HS-27A (cell line): ENCODE data around the gene PSAT1.

Experiments
- DNase-seq: peaks from one replicate; pipeline ENCODE4 v3.0.0-alpha.2; 2012; ENCODE audit warnings: low read depth, missing footprints

PSAT1 gene

DNA sequence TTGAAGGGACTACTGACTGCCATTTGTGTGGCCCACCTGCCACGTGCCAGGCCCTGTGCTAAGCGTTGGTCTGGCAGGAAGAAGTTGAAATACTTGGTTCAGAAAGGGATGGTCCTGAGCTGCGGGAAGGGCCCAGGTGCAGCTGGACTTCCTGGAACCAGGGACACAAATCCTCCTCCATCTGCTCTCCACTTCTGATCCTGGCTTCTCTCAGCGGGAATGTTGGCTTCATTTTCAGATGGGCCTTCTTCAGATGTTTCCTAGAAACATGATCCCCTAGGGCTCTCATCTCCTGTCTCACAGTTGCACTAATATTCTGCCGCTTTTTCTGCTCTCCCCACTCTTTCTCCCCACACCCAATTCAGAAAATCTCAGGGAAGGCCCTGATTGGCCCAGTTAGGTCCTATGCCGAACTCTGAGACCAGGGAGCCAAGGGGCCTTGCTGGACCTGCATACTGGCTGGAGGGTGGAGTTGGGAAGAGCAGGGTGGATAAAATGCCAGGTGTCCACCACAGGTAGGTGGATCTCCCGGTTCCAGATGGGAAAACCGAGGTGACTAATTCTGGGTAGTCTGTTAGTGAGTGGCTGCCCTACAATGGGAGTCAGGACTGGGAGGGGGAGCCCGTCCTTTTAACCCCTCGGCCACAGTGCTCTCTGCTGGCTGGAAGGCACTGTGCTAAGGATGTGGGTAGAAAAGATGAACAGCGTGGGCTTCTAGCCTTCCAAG, 19.4 kb downstream of the PSAT1 start:
- no peak for DNase-seq

DNA sequence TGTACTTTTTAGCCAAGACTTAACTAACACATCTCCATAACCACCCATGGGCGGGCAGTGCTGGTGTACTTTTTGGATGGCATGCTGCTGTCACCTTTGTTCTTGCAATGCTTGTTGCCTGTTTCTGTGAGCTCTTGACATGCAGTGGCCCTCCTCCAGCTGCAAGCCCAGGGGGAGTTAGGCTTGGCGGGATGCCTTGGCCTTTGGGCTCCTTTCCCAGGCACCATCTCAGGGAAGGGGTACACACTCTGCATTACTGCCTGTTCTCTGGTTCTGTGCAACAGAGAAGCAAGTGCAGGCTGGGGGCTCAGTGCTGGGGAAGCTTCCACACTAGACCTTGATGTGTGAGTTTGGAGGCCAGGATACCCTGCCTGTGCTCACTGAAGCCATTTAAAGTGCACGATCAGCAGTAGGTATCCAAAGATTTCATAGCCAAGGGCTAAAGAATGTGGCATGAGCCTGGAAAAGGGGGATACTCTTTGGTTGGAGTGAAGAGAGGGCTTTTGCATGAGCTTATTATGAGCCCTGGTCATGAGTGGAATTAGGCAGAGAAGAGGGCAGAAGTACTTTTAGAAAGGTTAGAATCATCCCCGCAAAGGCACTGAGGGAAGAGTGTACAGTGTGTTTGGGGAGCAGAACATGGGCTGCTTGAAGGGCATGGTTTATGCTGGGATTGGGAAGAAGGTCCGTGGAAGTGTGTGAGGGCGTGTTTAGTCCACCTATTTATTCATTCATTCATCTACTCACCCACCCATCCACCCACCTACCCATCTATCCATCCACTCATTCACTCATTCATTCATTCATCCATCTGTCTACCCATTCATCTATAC, 22.5 kb downstream of the PSAT1 start:
- DNase-seq: no peak

DNA sequence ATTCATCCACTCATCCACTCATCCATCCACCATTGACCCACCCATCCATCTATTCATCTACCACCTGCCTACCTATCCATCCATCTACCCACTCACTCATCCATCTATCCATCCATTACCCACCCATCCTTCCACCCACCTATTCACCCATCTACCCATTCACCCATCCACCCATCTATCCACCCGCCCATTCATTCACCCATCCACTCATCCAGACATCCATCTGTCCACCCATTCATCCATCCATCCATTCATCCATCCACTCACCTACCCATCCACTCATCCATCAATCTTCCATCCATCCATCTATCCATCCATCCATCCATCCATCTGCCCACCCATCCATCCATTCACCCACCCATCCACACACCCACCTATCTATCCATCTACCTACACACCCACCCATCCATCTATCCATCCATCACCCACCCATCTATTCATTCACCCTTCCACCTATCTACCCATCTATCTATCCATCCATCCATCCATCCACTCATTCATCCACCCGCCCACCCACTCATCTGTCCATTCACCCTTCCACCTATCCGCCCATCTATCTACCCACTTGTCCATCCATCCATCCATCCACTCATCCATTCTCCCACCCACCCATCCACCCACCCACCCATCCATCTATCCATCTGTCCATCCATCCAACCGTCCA, 23.2 kb downstream of the PSAT1 start:
- DNase-seq: no peak

DNA sequence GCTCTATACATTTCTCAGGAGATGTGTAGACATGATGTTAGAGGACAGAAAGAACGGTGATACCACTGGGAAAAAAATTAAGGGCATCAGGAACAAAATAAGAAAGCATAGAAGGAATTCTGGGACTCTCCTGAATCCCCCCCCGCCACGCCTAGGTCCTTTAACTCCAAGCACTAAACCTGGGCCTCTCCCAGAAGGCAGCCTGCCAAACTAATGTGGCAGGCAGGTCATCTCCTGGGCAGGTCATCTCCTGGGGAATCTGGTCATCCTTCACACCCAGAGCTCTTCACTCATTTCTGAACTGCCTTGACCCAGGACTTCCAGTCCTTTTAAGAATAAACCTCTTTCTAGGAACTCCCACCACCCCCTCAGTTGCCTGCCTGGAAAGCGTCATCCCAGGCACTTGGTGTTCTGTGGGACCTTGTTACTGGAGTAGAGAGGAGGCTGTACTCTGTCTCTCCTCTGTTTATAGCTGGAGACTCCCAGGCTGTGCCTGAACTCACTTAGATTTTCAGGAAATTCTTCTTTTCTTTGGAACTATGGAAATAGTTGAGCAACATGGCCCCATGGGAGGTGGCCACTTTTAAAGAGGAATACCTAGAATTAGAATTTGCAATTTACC, 24.1 kb downstream of the PSAT1 start:
- no peak for DNase-seq

DNA sequence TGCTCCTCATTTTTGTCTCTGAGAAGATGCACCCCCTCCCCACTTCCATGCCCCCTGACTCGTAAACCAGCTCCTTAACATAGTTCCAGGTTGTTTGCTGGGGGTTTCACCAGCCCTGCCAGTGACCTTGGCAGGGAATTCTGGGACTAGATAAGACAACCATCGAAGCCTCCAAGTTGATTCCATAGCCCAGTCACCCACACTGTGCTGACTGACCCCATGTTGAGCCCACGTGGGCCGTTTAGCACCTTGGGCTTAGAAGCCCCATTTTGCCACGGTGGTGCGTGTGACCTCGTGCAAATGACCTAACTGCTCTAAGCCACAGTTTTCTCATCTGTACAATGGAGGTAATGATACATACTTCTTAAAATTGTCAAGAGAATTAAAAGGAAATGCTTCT, 24.6 kb downstream of the PSAT1 start:
- DNase-seq: no peak

DNA sequence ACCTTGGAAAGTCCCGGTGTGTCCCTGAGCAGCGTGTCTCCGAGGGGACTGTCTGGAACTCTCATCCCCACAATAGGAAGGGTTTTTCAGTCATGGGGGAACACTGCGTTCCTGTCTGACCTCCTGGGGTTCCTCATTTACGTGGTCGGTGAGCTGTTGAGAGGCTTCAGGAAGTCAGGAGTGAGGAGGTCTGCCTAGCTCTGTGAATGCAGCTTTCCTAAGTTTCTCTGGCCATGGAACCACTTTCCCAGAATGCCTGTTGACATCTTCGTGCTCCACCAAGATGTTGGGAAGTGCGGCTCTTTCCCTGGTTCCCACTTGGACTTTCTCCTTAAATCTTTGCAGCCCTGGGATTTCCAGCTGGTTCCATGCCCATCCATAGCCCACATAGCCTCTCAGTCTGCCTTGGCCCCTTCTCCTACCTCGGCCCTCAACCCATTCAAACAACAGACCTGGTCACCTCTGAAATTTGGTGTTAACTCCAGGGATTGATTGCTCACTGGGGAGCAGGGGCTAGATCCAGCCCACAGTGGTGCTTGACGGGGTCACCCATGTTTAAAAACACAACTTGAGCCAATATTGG, 27.2 kb downstream of the PSAT1 start:
- no peak for DNase-seq

DNA sequence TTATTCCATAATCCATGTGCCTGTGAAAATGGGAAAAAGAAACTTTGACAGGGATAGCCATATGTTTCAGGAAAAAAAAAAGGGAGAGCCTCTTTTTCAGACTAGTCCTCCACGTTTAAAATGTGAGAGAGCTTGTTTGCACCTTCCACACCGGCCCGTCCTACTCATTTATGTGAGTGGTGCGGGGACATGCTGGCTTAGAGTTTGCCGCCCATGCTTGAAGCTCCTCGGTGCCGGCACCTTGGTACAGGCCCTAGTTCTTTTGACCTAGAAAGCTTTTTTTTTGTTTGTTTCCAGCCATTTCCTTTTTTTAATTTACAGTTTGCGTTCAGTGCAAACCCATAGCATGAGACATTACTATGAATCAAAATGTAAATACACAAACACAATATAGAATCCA, 27.8 kb downstream of the PSAT1 start:
- no peak for DNase-seq

DNA sequence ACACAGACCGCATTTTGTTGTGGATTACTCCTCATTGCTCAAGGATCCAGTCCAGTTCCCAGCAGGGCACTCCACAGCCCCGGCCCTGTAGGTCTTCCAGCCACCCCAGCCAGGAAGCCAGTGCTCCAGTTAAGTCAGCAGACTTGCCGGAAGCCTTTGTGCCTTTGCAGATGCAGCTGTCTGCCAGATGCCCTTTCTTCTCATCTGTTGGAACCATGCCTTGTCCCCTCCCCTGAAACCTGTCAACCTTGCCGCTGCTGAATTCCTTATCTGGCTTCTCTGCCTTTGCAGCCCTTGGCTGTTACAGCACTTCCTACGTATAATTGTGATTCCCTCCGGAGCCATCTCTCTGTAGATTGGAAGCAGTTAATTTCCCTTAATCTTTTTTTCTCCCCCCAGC, 28.4 kb downstream of the PSAT1 start:
- DNase-seq: no peak

DNA sequence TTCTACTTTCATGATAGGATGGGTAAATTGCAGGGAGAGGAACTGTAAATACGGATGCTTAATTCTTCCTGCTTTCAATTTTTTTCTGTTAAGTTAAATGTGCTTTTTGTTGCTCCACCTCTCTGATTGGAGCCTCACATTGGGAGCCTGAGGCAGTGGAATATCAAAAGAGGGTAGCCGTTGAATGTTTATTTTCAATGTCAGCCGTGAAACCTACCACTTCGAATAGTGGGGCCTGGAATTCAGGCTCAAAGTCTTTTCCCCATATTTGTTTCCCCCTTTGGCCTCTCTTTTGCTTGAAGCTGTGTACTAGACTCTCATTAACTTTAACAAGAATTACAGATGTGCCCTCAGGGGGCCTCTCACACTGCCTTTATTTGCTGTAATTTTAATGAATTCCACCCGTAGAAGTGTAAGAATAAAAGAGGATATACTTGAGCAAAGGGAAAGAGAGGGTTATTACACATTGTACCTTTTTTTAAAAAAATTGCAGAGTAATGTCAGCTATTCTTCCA, 29.0 kb downstream of the PSAT1 start:
- no peak for DNase-seq

DNA sequence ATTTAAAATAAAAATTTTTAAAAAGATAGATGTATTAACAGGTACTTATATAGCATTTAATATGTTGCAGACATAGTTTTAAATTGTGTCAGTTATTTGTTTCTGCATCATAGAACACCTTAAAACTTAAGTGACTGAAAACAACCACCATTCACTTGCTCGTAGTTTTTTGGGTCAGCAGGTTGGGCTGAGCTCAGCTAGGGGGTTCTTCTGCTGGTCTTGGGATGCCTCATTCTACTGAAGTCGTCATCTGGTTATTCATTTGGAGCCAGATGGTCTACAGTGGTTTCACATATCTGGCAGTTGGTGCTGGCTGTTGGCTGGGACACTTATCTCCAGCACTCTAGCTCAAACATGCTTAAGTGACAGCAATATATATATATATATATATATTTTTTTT, 29.6 kb downstream of the PSAT1 start:
- DNase-seq: no peak

DNA sequence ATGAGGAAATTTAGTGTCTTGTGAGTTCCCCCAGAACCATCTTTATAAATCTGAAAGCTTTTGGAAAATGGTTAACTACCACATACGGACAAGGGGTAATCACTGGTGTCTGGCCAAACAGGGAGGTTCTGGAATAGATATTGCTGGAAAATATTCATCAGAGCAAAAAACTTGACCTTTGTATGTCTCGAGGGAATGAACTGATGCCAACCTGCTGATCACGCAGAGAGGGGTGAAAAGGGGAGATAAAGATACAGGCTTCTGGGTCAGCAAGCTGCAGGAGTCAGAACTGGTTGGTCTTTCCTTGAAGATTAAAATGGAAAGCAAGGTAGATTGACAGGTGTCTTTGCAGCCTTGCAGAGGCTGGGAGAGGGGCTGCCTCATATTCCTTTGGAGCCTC, 35.5 kb downstream of the PSAT1 start:
- DNase-seq: no peak

DNA sequence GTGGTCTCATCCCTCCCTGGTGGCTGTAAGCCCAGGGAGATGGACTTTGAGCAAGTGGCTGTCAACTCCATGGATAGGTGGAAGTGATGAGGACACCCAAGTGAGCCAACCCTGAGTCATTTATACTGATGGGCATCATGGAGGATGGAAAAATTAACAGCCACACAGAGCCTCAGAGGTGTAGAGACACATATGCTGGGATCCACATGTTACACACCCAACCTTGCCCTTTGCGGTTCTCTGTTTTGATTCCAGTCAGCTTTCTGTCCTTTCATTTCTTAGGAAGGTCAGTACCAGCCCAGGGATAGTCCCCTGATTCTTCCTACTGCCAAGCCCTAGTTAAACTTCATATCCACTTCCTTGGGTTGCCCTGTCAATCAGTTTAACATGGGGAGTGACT, 51.9 kb downstream of the PSAT1 start:
- DNase-seq: no peak

DNA sequence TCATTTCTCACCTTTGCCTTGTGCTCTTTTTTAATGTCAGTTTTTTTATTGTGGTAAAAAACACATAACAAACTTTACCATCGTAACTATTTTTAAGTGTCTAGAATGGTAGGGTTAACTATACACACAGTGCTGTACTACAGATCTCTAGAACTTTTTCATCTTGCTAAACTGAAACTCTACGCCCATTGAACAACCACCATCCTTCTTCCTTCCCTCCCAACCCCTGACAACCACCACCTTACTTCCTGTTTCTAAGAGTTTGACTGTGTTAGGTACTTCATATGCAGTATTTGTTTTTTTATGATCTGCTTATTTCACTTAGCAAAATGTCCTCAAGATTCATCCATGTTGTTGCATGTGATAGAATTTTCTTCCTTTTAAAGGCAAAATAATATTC, 54.9 kb downstream of the PSAT1 start:
- DNase-seq: no peak

DNA sequence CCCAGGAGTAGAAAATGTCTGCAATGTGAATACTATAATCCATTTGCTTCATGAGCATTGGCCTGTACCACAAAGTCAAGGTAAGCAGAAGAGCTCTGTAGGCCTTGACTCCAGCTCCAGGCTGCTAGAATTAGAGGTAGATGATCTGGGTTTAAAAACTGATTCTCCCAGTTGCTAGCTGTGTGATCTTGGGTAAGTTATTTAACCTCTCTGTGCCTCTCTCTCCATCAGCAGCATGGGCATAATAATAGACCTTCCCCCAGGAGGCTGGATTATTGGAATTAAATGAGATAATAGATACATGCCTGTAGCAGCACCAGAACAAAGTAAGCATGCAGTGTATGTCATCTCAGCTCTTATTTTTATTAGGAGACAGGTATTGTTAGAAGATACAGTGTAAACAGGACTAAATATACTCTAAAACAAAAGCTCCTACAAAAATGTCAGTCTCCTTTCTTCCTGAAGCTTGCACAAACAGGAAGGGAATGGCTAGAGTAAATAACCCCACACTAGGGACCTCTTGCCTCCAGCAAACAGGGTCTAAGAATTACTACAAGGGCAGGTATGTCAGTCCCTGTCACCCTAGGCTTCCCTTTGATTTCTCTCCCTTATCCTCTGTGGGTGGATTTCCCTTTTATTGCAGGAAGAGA, 57.5 kb downstream of the PSAT1 start:
- no peak for DNase-seq

DNA sequence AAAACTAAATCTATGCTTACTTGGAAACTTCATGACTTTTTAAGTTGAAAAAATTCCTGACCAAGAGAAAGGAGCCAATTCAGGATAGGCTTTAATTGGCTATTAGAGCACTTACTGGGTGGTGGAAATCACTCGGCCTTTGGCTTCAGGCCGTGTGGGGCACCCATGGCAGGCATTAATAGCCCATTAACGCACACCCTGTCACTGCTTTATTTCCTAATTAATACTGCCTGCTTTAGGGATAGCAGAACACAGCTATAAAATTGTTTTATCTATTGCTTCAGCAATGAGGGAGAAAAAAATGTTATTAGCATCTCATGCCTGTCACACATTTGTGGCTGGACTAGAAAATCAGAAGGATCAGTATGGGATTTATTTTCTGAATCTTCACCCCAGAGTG, 58.1 kb downstream of the PSAT1 start:
- DNase-seq: no peak

DNA sequence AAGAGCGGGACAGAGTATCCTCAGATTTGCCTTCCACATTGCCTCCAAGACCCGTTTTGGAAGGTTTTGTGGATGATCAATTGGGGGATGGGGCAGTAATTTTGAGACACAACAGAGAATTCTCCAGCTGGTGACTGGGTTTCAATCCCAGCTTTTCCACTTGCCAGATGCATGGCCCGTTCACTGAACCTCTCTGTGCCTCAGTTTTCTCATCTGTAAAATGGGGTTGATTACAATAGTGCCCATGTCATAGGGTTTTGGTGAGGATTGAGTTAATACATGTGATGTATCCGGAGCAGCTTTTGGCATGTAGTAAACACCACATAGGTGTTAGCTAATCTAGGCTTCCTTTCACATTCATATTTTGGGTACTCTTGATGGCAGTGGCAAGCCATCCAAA, 59.7 kb downstream of the PSAT1 start:
- no peak for DNase-seq

DNA sequence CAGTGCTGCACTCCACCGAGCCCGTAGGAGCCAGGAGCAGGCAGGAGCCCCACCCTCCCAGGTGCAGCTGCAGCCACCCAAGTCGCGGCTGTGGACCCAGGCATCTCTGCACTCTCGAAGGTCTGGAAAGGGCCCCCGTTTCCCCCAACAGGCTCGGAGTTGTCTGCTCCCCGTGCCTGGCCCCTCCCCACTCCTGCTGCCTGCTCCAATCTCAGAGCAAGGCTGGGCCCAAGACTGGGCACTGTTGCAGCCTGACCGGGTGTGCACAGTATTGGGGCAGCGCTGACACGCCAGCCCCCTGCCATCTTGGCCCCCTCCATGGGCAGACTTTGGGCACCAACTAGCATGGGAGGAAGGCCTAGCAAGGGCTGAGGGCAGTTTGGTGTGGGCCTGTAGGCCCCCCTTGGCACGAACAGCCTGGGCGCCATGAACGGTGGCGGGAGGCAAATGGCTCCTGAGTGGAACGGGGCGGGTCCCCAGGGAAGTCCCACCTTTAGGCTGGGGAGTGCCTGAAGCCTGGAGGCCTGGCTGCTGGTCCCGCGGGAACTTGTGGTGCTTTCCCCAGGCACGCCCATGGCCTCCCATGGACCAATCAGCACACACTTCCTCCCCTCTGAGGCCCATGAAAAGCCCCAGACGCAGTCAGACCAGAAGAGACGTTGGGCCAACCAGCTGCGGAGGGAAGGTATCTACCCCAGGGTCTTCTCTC, 60.4 kb downstream of the PSAT1 start:
- DNase-seq: no peak

DNA sequence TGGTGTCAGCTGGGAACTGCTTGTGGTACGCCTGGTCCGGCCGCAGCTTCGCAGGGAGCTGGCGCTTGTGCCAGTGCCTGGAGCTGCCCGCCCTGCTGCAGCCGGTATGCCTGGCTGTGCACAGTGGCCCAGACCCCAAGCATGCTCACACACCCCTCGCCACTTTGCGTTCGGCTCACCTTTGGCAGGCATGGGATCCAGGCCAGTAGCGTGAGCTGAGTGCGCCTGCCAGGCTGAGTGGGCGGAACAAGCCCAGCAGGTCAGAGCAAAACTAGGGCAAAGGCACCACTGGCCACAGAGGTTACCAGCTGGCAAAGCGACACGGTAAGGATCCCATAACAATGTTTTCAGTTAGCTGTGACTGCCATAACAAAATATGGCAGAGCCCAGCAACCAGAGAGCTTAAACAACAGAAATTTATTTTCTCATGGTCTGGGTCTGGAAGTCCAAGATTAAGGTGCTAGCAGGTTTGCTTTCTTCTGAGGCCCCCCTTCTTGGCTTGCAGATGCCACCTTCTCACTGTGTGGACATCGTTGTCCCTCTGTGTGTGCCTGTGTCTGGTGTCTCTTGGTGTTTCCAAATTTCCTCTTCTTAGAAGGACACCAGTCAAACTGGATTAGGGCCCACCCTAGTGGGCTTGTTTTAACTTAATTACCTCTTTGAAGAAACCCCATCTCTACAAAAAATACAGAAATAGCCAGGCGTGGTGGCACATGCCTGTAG, 61.6 kb downstream of the PSAT1 start:
- no peak for DNase-seq

DNA sequence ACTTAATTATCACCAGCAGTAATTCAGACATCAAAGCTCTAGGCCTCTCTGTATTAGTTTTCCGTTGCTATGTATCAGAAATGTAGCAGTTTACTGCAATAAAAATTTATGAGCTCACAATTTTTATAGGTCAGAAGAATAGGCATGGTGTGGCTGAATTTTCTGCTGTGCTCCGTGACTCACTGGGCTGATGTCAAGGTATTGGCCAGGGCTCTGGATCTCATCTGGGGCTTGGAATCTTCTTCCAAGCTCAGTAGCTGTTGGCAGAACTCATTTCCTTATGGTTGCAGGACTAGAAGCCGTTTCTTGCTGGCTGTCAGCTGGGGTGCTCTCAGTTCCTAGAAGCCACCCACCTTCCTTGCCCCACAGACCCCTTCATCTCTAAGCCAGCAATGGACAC, 66.3 kb downstream of the PSAT1 start:
- DNase-seq: no peak
